Measurements from ENCODE around the gene C9orf85.

C9orf85 gene

GRCh38 chr9:72013292-72013760, 101.9 kb downstream of the C9orf85 start:
- no peak for DNase-seq

- DNase-seq: no peak
These were observed 111.4 kb downstream of the C9orf85 start for GRCh38 chr9:72022841-72023240.
